ENCODE data around the gene ELFN2.

DNA sequence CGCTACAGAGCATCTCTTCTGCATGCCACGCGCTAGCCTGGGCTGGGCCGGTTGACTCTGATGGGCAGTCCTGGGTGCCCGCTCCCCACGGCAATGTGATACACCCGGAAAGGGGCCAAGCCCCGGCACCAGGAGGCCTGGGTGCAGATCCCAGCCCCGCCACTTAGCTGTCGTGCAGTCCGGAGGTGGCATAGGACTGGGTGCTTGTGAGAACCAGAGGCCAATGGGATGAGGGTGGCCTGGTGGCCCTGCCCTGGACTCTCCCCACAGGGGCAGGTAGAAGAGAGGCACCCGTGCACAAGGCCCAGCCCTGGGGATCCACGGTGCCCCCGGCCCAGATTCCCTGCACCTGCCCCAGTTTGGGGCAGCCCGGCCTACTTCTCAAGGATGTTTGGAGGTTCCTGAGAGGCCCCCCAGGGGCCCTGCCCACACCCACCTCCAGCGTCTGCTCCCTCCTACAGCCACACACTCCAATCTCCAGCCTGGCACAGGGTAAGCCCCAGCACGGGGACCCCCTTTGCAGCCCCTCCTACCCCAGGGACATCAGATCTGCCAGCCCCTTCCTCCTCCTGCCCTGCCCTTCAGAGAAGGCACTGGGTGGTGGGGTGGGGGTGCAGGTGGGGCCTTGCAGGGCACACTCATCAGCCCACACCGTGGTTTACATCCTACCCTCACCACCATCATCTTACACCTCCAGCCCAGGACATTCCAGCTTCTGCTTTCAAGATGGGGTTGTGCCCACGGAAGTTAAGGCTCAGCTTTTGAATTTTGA, 78.0 kb downstream of the ELFN2 start:
- TF ChIP-seq EZH2 (IDR thresholded peaks at IDR 0.05; ENCODE audit: insufficient read depth, poor library complexity, severe bottlenecking) (no peak), EZH2phosphoT487 (IDR thresholded peaks at IDR 0.05; ENCODE audit: insufficient read depth, low read depth) (no peak)

Data from GM23248 (cell line).